ENCODE data around the gene S100A7A.

The S100A7A gene

GRCh38 chr1:153415850-153416570, at the start of gene S100A7A:
Gene S100A7A (plus strand): TSS chr1:153416520. CDS start chr1:153418083, 1,563 bp downstream.
- DNase-seq: no peak

GRCh38 chr1:153367090-153367489, 49.2 kb upstream of the S100A7A start:
- no peak for DNase-seq

DNA sequence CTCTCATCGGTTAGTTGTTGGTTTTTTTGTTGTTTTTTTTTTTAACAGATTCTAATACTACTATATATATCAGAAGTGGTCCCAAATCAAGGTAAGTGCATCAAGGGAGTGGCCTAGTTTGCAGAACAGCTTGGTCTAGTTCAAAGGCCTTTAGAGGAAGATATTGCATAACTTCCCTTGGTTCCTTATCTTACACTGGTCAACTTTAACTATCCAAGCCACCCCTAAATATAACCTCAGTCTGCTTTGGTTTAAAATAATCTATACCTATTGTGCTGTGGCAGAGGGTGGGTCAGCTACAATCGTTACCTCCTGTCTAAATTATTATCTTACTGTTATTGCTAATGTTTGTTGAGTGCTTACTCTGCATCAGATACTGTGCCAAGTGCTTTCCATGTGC, 47.8 kb upstream of the S100A7A start:
- no peak for DNase-seq

- no peak for DNase-seq
Measured at GRCh38 chr1:153370146-153370545, 46.2 kb upstream of the S100A7A start.

GRCh38 chr1:153371231-153371630, 45.1 kb upstream of the S100A7A start:
- no peak for DNase-seq

GRCh38 chr1:153372571-153372970, 43.7 kb upstream of the S100A7A start:
- no peak for DNase-seq

DNA sequence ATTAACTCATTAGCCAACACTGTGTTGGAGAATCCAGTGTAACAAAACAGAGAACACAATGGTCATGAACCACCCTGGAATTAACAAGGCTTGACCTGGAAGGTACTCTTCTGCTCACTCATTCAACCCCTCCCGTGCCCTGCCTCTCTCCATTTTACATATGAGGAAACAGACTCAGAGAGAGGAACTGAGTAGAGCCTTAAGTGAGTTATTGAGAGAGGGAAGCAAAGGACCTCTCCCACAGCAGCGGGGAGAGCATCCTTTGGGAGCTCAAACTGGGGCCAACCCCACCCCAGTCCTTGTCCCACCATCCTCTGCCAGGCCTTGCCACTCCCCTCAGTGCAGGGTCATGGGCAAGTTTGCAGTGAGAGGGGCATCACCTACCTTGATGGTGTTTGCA, 42.2 kb upstream of the S100A7A start:
- DNase-seq: no peak

- no peak for DNase-seq
Measured at GRCh38 chr1:153375511-153375910, 40.8 kb upstream of the S100A7A start, which contains the start of gene S100A12. Gene S100A12 (minus strand): TSS chr1:153375621. CDS start chr1:153374592, 1,029 bp downstream.

- no peak for DNase-seq
Measured at GRCh38 chr1:153379591-153379990, 36.7 kb upstream of the S100A7A start.

GRCh38 chr1:153380711-153381110, 35.6 kb upstream of the S100A7A start:
- no peak for DNase-seq

DNA sequence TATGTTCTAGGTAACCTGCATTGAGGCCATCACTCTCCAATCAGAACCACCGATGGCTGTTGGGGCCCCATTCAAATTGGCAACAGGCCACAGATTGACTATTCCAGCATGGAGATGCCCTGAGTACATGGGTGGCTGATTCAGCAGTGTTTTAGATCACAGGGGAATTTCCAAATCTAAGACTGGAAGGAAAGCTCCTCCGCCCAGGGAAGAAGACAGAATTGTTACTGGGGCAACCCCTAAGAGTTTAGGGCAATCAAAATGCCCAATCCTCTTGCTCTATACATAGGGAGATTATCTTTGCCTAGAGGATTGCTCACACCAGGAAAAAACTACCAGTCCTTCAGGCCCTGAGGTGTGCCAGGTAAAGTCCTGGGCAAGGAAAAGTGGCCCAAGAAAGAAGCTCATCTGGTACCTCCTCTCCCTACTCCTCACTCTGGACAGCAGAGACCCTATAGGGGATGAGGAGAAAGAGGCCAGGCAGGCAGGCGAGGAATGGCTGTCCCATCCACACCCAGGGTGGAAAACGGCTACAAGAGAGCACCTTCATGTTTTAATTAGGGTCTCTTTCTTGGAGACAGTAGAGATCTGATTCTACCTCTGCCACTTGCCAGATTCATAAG, 31.3 kb upstream of the S100A7A start:
- DNase-seq: no peak

DNA sequence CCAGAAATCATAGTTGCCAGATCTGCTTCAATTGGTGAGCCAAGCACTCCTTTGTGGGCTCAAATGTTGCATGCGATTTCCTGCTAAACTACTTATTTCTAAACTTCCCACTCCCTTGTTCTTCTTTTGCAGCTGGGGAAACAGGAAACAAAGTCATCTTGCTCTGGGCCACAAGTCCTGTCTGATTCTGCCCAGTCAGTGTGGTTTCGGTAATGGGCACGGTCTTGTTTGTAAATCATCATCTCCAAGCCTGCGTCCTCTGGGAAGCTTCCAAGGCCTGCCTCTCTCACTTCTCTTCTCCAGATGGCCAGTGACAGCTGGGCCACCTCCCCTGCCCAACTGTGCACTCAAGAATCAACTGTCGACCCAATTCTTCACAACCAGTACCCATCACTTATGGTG, 29.8 kb upstream of the S100A7A start:
- DNase-seq: no peak

DNA sequence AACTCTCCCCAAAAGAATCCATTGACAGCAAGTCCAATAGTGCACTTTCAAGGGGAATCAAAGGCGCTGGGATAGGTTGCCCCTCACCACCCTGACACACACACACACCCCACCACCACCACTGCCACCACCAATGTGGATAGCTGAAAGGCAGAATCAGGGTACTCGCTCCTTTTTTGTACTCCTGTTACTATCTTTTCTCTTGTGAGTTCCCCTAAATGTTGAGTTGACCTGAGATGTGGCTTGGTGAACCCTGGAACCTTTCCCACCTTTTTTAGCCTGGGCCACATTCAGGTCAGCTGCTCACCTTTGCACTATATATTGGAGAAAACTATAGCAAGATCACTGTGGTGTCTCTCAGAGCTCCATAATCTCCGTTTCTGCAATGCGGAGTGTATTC, 29.3 kb upstream of the S100A7A start:
- DNase-seq: no peak

DNA sequence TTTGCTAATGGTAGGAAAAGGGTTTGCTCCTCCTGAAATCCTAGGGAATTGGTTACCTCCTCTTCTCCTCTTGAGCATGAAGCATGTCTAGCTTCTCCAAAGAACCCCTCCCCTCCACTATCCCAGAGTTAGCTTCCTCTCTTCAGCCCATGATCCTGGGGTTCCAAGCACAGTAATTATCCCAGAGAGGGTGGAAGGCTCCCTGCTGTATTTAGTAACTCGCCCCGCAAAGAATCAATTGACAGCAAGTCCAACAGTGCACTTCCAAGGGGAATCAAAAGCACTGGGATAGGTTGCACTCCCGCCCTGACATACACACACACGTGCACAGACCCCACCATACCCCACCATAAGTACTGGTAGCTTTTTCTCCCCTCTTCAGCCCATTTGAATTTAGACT, 28.5 kb upstream of the S100A7A start:
- no peak for DNase-seq

- no peak for DNase-seq
Measured at GRCh38 chr1:153389401-153389800, 26.9 kb upstream of the S100A7A start.

DNA sequence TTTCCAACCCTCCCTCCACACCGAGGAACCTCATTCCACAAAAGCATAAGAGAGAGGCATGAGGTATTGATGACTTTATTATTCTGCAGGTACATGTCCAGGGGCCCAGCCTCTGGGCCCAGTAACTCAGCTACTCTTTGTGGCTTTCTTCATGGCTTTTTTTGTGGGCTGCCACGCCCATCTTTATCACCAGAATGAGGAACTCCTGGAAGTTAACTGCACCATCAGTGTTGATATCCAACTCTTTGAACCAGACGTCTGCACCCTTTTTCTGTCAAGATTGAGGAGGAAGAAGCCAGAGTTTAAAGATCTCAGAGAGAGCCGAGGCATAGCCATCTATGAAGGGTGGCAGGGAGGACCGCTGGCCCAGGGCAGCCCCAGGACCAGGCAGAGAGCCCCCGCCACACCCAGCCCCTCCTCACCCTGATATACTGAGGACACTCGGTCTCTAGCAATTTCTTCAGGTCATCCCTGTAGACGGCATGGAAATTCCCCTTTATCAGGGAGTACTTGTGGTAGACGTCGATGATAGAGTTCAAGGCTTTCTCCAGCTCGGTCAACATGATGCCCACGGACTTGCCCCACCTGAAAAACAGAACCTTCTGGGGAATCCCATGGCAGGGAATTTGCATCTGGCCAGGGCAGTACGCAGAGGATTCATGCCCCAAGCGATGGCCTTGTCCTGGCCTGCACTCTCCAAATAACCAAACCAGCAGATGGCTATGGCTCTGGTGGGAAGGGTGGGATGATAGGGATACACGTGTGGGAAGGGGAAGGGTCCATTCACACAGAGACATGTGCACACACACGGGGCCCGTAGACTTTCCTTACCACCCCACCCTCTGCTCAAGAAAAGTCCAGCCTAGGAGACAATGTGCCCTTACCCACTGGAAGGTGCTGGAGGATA, 26.1 kb upstream of the S100A7A start:
- no peak for DNase-seq

GRCh38 chr1:153390938-153391710, 25.2 kb upstream of the S100A7A start, which contains the start of gene S100A8:
Gene S100A8 (minus strand): TSS chr1:153391073. CDS start chr1:153390535, 538 bp downstream.
- no peak for DNase-seq

DNA sequence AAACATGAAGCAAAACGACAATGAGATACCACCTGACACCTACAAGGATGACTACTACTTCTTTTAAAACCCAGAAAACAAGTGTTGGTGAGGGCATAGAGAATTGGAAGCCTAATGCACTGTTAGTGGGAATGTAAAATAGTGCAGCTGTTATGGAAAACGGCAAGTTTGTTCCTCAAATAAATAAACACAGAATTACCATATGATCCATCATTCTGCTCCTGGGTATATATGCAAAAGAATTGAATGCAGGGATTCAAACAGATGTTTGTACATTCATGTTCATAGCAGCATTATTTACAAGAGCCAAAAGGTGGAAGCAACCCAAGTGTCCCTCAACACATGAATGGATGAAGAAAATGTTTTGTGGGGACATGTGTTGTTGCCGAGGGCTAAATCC, 24.1 kb upstream of the S100A7A start:
- no peak for DNase-seq

DNA sequence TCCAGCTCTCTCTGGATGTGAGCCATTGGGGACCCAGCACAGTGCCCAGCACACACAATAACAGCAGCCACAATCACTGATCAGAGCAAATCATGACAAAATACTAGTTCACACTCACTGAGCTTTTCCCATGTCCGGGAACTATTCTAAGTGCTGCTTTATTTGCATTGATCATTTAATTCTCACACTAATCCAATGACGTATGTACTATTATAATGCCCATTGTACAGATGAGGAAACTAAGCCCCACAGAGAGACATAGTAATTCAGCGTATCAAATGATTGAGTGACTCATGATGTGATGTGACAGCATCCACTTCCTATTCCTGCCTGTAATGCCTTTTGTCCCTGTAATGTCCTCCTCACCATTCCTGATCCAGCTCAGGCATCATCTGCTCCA, 23.5 kb upstream of the S100A7A start:
- no peak for DNase-seq

DNA sequence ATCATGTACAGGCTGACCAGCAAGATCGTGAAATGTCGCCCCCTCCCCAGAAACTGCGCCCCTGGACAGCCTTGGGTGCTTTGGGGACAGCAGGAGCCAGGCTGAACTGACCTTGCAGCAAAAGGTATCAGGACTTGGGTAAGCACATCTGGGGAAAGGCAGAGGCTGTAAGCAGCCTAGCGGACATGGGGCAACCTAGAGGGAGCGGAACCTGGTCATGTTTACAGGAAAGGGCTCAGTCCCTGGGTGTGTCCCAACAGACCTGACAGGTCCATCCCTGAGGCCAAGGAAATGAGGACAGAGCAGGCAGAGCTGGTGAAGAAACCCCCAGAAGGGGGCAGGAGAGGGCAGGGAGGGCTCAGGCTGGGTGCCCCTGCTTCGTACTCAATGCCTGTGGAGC, 22.4 kb upstream of the S100A7A start:
- no peak for DNase-seq

DNA sequence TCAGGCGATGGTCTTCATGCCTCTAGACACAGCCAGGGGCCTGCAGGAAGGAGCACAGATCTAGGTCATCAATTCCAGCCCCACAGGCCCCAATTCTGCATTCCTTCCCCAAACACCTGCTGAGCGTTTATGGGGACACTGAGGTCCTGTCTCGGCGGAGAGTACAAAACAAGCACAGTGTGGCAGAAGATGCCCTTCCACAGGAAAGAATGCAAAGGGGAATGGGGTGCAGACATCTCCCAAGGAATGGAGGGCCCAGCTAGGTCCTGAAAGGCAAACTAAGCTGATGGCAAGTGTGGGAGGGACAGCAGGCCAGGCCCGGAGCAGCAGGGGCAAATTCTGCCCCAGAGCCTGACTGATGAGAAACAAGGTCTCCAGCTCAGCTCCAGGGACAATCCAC, 21.9 kb upstream of the S100A7A start:
- DNase-seq: no peak

GRCh38 chr1:153395136-153395685, 21.1 kb upstream of the S100A7A start:
- no peak for DNase-seq
